Stimulated activated CD4-positive, alpha-beta T cell treated with anti-CD3 and anti-CD28 coated beads, Interleukin-4, amount 100 ng/mL, for 24 hours (primary cell): ENCODE measurements around the gene TRPV2.

Experiments used
- DNase-seq: peaks from one replicate; pipeline ENCODE4 v3.0.0-alpha.2; 2020

TRPV2 gene

GRCh38 chr17:16459271-16459670 is 43.9 kb downstream of the TRPV2 start:
- no peak for DNase-seq

- DNase-seq: no peak
These were observed 44.6 kb downstream of the TRPV2 start for GRCh38 chr17:16459855-16460550.

DNA sequence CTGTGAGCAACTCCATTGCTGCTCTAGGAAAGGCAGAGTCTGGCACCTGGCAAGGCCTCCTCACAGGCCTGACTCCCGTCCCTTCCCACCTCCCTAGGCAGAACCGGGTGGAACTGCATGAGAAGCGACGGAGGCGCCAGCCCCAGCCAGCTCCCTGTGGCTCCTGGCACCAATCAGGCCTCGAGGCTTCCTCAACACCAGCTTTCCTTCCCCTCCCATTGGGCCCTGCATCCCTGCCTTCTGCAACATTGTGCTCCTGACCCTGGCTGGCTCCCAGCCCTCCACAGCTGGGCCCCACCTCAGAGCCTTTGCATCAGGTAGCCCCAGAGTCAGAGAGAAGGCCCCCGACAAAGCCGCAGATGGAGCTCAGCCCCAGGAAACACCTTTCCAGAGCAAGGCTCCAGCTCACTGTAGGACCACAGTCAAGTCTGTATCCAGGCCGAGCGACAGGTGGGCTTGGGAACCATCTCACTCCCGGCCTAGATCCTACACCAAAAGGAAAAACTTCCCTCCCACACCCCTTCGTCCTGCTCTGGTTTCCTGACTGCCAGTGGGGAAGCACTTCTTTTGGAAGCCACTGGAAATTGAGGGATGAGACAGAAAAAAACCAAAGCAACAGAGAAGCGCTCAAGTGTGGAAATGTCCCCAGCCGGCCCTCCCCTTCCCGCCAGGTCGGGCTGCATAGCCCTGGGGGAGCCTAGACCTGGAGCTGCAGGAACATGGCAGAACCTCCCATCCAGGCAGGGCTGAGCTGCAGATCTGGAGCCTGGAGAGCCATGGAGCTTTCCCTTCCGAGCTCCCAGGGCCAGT is 45.6 kb downstream of the TRPV2 start:
- DNase-seq: no peak

- DNase-seq: no peak
These were observed 46.2 kb downstream of the TRPV2 start for GRCh38 chr17:16461606-16461866.

- no peak for DNase-seq
These were observed 46.9 kb downstream of the TRPV2 start for GRCh38 chr17:16462070-16462864.

- no peak for DNase-seq
These were observed 48.3 kb downstream of the TRPV2 start for GRCh38 chr17:16463358-16464302.

DNA sequence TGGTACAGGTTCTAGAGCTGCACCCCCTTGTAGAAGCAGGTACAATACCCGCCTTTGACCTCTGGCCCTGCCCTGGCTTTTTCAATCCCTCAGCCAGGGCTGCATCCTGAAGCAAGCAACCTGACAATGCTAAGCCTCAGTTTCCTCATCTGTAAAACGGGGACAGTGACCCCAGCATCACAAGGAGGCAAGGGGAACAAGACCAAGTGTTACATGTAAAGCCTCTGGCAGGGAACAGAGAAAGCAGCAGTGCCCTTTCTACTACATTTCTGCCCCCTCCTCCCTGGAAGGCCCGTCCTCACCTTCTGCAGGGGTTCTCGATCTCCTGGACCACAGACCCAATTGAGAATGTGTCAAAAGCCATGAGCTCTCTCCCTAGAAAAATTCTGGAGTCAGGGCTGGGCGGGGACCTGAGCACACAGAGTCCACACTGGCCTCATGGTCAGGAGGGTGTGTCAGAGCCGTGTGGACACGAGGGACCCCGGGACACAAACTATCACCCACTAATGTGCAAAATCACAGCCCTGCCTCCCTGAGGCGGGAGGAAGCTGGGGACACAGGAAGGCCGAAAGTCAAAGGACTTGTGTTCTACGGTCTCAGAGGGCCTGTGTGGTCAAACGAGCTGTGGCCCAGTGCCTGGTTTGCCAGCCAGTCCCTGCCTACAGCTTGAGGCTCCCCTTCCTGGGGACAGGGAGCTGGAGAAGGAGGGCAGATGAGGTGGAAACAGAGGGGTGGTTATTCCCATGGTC is 49.1 kb downstream of the TRPV2 start:
- DNase-seq: no peak

DNA sequence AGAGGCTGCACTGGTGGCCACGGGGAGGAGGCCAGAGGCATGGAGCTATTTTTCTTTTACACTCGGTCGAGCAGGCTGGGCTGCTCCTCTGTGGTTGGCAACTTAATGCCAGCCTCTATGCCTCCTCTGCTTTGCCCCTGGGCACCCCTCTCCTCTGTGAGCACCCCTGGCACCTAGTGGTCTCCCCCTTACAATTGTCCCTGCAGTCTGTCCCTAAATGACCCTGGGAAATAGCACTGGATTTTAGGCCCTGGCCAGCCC is 49.6 kb downstream of the TRPV2 start:
- no peak for DNase-seq

GRCh38 chr17:16465861-16466338 is 50.5 kb downstream of the TRPV2 start:
- DNase-seq: no peak

DNA sequence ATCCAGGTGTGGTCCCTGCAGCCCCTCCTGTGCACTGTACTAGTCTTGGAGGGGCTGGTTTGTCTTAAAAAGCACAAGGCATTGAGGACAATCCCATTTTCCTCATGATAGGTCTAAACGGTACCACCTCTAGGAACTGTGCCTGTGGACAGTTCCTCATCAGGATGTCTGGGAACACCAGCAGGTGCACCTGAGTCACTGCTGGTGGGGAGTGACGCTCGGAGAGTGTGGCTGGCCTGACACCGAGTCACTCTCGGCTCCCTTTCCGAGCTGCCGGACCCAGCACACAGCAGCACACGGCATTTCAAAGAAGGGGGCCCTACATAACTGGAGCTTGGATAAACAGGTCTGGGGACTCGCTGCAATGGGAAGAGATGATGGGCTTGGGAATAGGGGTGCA is 51.0 kb downstream of the TRPV2 start:
- no peak for DNase-seq

DNA sequence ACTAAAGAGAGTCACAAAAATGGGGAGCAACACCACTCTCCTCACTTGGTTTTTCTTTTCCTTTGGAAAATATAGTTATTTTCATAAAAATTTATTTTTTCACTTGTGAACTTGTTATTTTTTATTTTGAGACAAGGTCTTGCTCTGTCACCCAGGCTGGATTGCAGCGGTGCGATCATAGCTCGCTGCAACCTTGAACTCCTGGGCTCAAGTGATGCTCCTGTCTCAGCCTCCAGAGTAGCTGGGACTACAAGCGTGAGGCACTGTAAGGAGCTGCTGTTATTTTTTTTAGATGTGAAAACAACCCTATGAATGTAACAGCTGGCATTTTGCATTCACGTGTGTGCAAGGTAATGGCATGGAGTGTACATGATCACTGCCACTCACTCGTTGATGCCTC is 51.7 kb downstream of the TRPV2 start:
- no peak for DNase-seq

DNA sequence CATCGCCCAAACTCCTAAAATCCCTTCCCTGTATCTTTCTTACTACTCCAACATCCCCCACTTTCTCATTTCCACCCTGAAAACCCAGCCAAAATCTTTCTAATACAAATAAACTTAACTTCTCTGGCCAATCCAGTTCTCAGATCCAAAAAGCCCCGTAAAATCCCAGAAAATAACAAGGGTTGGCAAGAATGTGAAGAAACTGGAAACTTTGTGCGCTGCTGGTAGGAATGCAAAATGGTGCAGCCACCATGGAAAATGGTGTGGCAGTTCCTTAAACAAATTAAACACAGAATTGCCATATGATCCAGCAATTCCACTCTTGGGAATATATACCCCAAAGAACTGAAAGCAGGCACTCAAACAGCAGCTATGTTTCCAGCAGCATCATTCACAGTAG is 52.5 kb downstream of the TRPV2 start:
- no peak for DNase-seq

DNA sequence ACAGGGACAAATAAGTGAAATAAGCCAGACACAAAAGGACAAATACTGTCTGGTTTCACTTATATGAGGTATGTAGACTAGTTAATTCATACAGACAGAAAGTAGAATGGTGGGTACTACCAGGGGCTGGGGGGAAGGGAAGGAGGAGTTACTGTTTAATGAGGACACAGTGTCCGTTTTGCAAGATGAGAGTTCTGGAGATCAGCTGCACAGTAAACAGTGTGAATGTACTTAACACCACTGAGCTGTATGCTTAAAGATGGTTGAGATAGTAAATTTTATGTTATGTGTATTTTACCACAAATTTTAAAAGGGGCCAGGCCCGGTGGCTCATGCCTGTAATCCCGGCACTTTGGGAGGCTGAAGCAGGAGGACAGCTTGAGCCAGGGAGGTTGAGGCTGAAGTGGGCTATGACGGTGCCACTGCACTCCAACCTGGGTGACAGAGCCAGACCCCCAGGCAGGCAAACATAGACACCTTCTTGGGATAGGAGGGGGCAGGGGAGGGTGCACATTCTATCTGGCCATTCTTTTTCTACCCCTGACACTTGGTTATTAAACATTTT is 53.1 kb downstream of the TRPV2 start:
- no peak for DNase-seq

DNA sequence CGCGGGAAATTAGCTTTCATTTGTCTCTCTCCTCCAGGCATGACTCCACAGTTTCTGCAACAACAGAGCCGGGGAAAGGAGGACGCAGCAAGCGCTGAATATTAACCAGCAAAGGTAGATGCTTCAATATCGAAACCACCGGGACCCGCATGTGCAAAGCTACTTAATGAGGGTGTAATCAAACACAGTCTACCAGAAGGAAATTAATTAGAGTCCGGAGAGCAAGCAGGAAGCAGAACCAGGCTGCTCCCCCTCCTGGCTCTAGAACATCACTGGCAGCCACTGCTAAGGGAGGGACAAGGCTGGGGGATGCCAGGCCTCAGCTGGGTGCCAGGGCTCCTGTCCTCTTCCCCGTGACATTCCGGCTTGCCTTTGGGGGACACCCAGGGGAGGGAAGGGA is 54.9 kb downstream of the TRPV2 start:
- DNase-seq: no peak

DNA sequence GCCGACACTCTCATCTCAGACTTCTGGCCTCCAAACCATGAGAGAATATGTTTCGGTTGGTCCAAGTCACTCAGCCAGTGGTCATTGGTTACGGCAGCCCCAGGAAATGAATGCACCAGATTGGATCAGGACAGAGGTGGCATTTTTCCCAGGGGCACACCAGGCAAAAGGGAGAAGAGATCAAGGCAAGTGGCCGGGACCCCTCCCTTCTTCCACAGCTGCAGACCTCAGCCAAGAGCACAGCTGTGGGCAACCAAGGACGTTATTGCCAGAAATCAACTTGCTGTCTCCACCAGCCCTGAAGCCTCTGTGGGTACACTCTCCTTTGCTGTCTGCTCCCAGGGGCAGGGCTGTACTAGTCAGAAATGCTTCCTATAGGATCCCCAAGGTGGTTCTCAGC is 55.9 kb downstream of the TRPV2 start:
- DNase-seq: no peak

DNA sequence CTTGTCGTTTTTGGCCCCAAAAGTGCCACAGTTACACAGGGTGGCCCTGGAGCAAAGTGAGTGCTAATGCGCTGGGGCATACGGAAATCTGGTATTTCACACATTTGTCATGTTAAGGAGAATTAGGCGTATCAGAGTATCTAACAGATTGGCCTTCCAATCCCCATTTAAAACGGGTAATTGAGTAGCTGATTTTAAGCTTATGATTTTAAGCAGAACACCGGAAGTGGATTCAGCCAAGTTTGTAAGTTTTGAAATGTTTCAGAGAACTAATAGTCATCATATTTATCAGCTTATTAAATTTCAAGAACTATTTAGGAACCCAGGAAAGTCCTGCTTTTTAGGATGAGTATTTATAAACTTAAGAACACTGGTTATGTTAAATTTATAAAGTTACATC is 57.2 kb downstream of the TRPV2 start:
- no peak for DNase-seq

- no peak for DNase-seq
These were observed 58.0 kb downstream of the TRPV2 start for GRCh38 chr17:16473044-16474011.

DNA sequence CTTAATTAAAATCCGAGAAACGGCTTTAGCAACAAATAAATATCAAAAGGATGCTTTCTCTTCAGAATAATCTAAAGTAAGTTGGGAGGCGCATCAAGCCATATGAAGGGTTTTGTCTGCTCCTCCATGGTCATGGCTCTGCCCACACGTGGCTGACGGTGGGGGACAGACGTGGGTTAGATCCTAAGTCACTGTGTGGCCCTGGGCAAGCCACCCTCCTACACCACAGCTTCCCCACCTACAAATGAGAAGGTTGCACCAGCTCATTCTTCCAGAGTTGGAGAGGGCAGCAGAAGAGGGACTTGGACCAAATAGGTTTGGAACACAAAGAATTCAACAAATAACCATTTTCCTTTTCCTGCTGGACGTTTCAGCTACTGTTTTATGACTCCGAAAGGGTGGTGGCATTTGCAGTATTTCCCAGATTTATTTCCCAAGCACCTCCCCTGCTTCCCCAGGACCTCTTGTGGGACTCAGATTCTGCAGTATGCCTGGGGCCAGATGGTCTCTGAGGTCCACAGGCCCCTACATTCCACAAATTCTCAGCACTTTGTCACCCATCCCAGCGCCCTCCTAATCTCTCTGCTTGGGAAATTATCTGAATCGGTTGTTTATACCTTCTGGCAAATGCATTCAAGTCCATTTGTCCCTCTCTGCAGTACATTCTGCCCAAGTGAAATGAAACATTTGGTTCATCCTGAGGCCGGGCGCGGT is 58.8 kb downstream of the TRPV2 start:
- DNase-seq: no peak

GRCh38 chr17:16475179-16475704 is 59.9 kb downstream of the TRPV2 start:
- no peak for DNase-seq

GRCh38 chr17:16477255-16477654 is 61.9 kb downstream of the TRPV2 start:
- DNase-seq: no peak
